ENCODE data around the gene CCNJ.
"Not testable (repeated sequence)": the region's sequence is repeated elsewhere in the genome, so short reads cannot be mapped to it uniquely, and the experiment has no call there.

- TF ChIP-seq, protein P1, sequence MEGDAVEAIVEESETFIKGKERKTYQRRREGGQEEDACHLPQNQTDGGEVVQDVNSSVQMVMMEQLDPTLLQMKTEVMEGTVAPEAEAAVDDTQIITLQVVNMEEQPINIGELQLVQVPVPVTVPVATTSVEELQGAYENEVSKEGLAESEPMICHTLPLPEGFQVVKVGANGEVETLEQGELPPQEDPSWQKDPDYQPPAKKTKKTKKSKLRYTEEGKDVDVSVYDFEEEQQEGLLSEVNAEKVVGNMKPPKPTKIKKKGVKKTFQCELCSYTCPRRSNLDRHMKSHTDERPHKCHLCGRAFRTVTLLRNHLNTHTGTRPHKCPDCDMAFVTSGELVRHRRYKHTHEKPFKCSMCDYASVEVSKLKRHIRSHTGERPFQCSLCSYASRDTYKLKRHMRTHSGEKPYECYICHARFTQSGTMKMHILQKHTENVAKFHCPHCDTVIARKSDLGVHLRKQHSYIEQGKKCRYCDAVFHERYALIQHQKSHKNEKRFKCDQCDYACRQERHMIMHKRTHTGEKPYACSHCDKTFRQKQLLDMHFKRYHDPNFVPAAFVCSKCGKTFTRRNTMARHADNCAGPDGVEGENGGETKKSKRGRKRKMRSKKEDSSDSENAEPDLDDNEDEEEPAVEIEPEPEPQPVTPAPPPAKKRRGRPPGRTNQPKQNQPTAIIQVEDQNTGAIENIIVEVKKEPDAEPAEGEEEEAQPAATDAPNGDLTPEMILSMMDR (conservative IDR thresholded peaks at IDR 0.05; ENCODE audit: low read depth in 2 of 2) = not testable (repeated sequence)
- TF ChIP-seq POLR2AphosphoS5 (IDR thresholded peaks at IDR 0.05; ENCODE audit: low read depth); CREB1 (CRISPR knock-in tag; IDR thresholded peaks at IDR 0.05; ENCODE audit: low read depth); EZH2 (IDR thresholded peaks at IDR 0.05; ENCODE audit: low read depth, unreplicated experiment); REST (IDR thresholded peaks at IDR 0.05; ENCODE audit: unreplicated experiment); EZH2phosphoT487 (IDR thresholded peaks at IDR 0.05; ENCODE audit: unreplicated experiment); JUNB (IDR thresholded peaks at IDR 0.05; ENCODE audit: unreplicated experiment); ZNF331 (CRISPR knock-in tag; IDR thresholded peaks at IDR 0.05; ENCODE audit: low read depth); ZNF462 (CRISPR knock-in tag; IDR thresholded peaks at IDR 0.05); STAT1 (IDR thresholded peaks at IDR 0.05; ENCODE audit: unreplicated experiment); NANOG (IDR thresholded peaks at IDR 0.05; ENCODE audit: borderline replicate concordance): not testable (repeated sequence)
These were observed 49.0 kb upstream of the CCNJ start for GRCh38 chr10:95994376-95994775.

Data from GM23338 (cell line).